ENCODE measurements around the gene RBKS. TPM values are rescaled to one million over a fixed set of nuclear protein-coding genes. Genes with fewer than 3 reads are reported as not detected.
A peak's percentile ranks its signal among the peaks of the same experiment; 100 is the strongest.
"Not testable (repeated sequence)": the region's sequence is repeated elsewhere in the genome, so short reads cannot be mapped to it uniquely, and the experiment has no call there.

Gene RBKS
- total RNA-seq, 8 experiments from 2014 or later, result 2.4 to 9.7 (median 3.6) TPM

- H3K4me3 ChIP-seq, result no peak overlapping the region
- WGBS, 10 experiments, result 0 to 89% (median 67%) methylated on average over 1 of the region's 1 CpG; no CpG with 5 or more reads in 6 of the 10 experiments
- H3K4me1 ChIP-seq (replicated peaks in 1 of 2), result no peaks in the 10 kb centered on the region
- in situ Hi-C loops (cut with MboI; ENCODE audit: low pct_unique_long_range_greater_than_20kb in 2 of 9, low sequenced_read_pairs in 9 of 9, unreplicated experiment in 9 of 9), result no loop called here
- peak in 2 of 8 experiments; percentile 30 to 46 for ATAC-seq (replicated peaks in 6 of 8)
- H3K27ac ChIP-seq, result no peak overlapping the region
Measured at GRCh38 chr2:27901234-27901633, 11.0 kb upstream of the RBKS start.

GRCh38 chr2:27897717-27898116 lies 7.5 kb upstream of the RBKS start:
- H3K4me1 ChIP-seq (replicated peaks in 1 of 2), result no peaks in the 10 kb centered on the region
- no peak overlapping the region for H3K4me3 ChIP-seq
- ATAC-seq (replicated peaks in 6 of 8), result no peak
- no peak overlapping the region for H3K27ac ChIP-seq
- in situ Hi-C loops (cut with MboI; ENCODE audit: low pct_unique_long_range_greater_than_20kb in 2 of 9, low sequenced_read_pairs in 9 of 9, unreplicated experiment in 9 of 9), result no loop called here

- in situ Hi-C loops (cut with MboI; ENCODE audit: low pct_unique_long_range_greater_than_20kb in 2 of 9, low sequenced_read_pairs in 9 of 9, unreplicated experiment in 9 of 9), result no loop called here
- Histone ChIP-seq H3K4me1 (replicated peaks in 1 of 2) (peaks cover 0 to 5% of the 10 kb centered on the region in 2 donors), H3K27ac (no peak overlapping the region), H3K4me3 (no peak overlapping the region)
- 44 to 100% (median 90%) methylated on average over 2 to 3 of the region's 3 CpGs for WGBS, 10 experiments
- no peak for ATAC-seq (replicated peaks in 6 of 8)
Measured at GRCh38 chr2:27893006-27893405, 2.8 kb upstream of the RBKS start.

- WGBS, 10 experiments, result 73 to 100% (median 90%) methylated on average over 1 to 5 of the region's 5 CpGs; no CpG with 5 or more reads in 1 of the 10 experiments
Measured at GRCh38 chr2:27891673-27892105, 1.5 kb upstream of the RBKS start.

GRCh38 chr2:27890924-27891672 lies 911 bp upstream of the RBKS start:
- H3K4me3 ChIP-seq, result peak overlapping the region; percentile 52 to 69 (median 57)
- 17 to 60% (median 41%) methylated on average over 1 to 14 of the region's 24 CpGs; no CpG with 5 or more reads in 1 of the 10 experiments for WGBS, 10 experiments
- H3K4me1 ChIP-seq (replicated peaks in 1 of 2), result peaks cover 0 to 5% of the 10 kb centered on the region in 2 donors
- peak overlapping the region; percentile 93 to 96 for H3K27ac ChIP-seq
- ATAC-seq (replicated peaks in 6 of 8), result peak; percentile 12 to 59 (median 35)
- in situ Hi-C loops (cut with MboI; ENCODE audit: low pct_unique_long_range_greater_than_20kb in 2 of 9, low sequenced_read_pairs in 9 of 9, unreplicated experiment in 9 of 9), result no loop called here

More at GRCh38 chr2:27891673-27892105, 1.5 kb upstream of the RBKS start:
- H3K4me3 ChIP-seq, result peak overlapping the region in 2 of 5 donors; percentile 54 to 62
- in situ Hi-C loops (cut with MboI; ENCODE audit: low pct_unique_long_range_greater_than_20kb in 2 of 9, low sequenced_read_pairs in 9 of 9, unreplicated experiment in 9 of 9), result no loop called here
- no peak overlapping the region for H3K27ac ChIP-seq
- ATAC-seq (replicated peaks in 6 of 8), result no peak
- peaks cover 0 to 5% of the 10 kb centered on the region in 2 donors for H3K4me1 ChIP-seq (replicated peaks in 1 of 2)

GRCh38 chr2:27889774-27890145 lies 427 bp downstream of the RBKS start:
- peak overlapping the region in 1 of 2 donors; percentile 96 for H3K27ac ChIP-seq
- H3K4me1 ChIP-seq (replicated peaks in 1 of 2), result peaks cover 0 to 5% of the 10 kb centered on the region in 2 donors
- 10 to 82% (median 24%) methylated on average over 1 to 8 of the region's 10 CpGs for WGBS, 10 experiments
- in situ Hi-C loops (cut with MboI; ENCODE audit: low pct_unique_long_range_greater_than_20kb in 2 of 9, low sequenced_read_pairs in 9 of 9, unreplicated experiment in 9 of 9), result no loop called here
- ATAC-seq (replicated peaks in 6 of 8), result no peak
- H3K4me3 ChIP-seq, result peak overlapping the region; percentile 52 to 69 (median 57)

- peaks cover 0 to 5% of the 10 kb centered on the region in 2 donors for H3K4me1 ChIP-seq (replicated peaks in 1 of 2)
- H3K4me3 ChIP-seq, result no peak overlapping the region
- WGBS, 10 experiments, result 14 to 100% (median 76%) methylated on average over 1 to 3 of the region's 3 CpGs
- no peak for ATAC-seq (replicated peaks in 6 of 8)
- in situ Hi-C loops (cut with MboI; ENCODE audit: low pct_unique_long_range_greater_than_20kb in 2 of 9, low sequenced_read_pairs in 9 of 9, unreplicated experiment in 9 of 9), result no loop called here
- H3K27ac ChIP-seq, result no peak overlapping the region
Measured at GRCh38 chr2:27888790-27889189, 1.4 kb downstream of the RBKS start.

GRCh38 chr2:27887830-27888229 lies 2.4 kb downstream of the RBKS start:
- Histone ChIP-seq H3K4me1 (replicated peaks in 1 of 2) (peaks cover 0 to 5% of the 10 kb centered on the region in 2 donors), H3K4me3 (no peak overlapping the region), H3K27ac (no peak overlapping the region)
- in situ Hi-C loops (cut with MboI; ENCODE audit: low pct_unique_long_range_greater_than_20kb in 2 of 9, low sequenced_read_pairs in 9 of 9, unreplicated experiment in 9 of 9), result no loop called here
- 86 to 100% (median 100%) methylated on average over 1 to 3 of the region's 3 CpGs; no CpG with 5 or more reads in 1 of the 10 experiments for WGBS, 10 experiments
- no peak for ATAC-seq (replicated peaks in 6 of 8)

GRCh38 chr2:27887111-27887510 lies 3.1 kb downstream of the RBKS start:
- ATAC-seq (replicated peaks in 6 of 8), result no peak
- in situ Hi-C loops (cut with MboI; ENCODE audit: low pct_unique_long_range_greater_than_20kb in 2 of 9, low sequenced_read_pairs in 9 of 9, unreplicated experiment in 9 of 9), result no loop called here
- peaks cover 0 to 5% of the 10 kb centered on the region in 2 donors for H3K4me1 ChIP-seq (replicated peaks in 1 of 2)
- H3K27ac ChIP-seq, result no peak overlapping the region
- 46 to 100% (median 79%) methylated on average over 1 to 2 of the region's 2 CpGs; no CpG with 5 or more reads in 2 of the 10 experiments for WGBS, 10 experiments
- no peak overlapping the region for H3K4me3 ChIP-seq

- ATAC-seq (replicated peaks in 6 of 8), result no peak
- no peak overlapping the region for H3K27ac ChIP-seq
- in situ Hi-C loops (cut with MboI; ENCODE audit: low pct_unique_long_range_greater_than_20kb in 2 of 9, low sequenced_read_pairs in 9 of 9, unreplicated experiment in 9 of 9), result no loop called here
- WGBS, 10 experiments, result 85 to 100% (median 96%) methylated on average over 1 to 6 of the region's 6 CpGs; no CpG with 5 or more reads in 1 of the 10 experiments
- peaks cover 0 to 2% of the 10 kb centered on the region in 2 donors for H3K4me1 ChIP-seq (replicated peaks in 1 of 2)
- no peak overlapping the region for H3K4me3 ChIP-seq
Measured at GRCh38 chr2:27886322-27886721, 3.9 kb downstream of the RBKS start.

- Histone ChIP-seq H3K4me1 (replicated peaks in 1 of 2) (peaks cover 0 to 2% of the 10 kb centered on the region in 2 donors), H3K4me3 (no peak overlapping the region), H3K27ac (no peak overlapping the region)
- ATAC-seq (replicated peaks in 6 of 8), result no peak
- in situ Hi-C loops (cut with MboI; ENCODE audit: low pct_unique_long_range_greater_than_20kb in 2 of 9, low sequenced_read_pairs in 9 of 9, unreplicated experiment in 9 of 9), result no loop called here
- WGBS, 10 experiments, result 0 to 86% (median 60%) methylated on average over 1 of the region's 1 CpG; no CpG with 5 or more reads in 3 of the 10 experiments
Measured at GRCh38 chr2:27885661-27886060, 4.5 kb downstream of the RBKS start.

GRCh38 chr2:27885234-27885633 lies 5.0 kb downstream of the RBKS start:
- Histone ChIP-seq H3K27ac (no peak overlapping the region), H3K4me3 (no peak overlapping the region), H3K4me1 (replicated peaks in 1 of 2) (peaks cover 0 to 2% of the 10 kb centered on the region in 2 donors)
- peak in 1 of 8 experiments; percentile 56 for ATAC-seq (replicated peaks in 6 of 8)
- in situ Hi-C loops (cut with MboI; ENCODE audit: low pct_unique_long_range_greater_than_20kb in 2 of 9, low sequenced_read_pairs in 9 of 9, unreplicated experiment in 9 of 9), result no loop called here
- 53 to 100% (median 86%) methylated on average over 1 of the region's 1 CpG; no CpG with 5 or more reads in 2 of the 10 experiments for WGBS, 10 experiments

- in situ Hi-C loops (cut with MboI; ENCODE audit: low pct_unique_long_range_greater_than_20kb in 2 of 9, low sequenced_read_pairs in 9 of 9, unreplicated experiment in 9 of 9), result no loop called here
- 0 to 86% (median 41%) methylated on average over 1 to 2 of the region's 2 CpGs; no CpG with 5 or more reads in 2 of the 10 experiments for WGBS, 10 experiments
- no peak overlapping the region for H3K4me3 ChIP-seq
- no peak for ATAC-seq (replicated peaks in 6 of 8)
- H3K27ac ChIP-seq, result no peak overlapping the region
- peaks cover 0 to under 1% of the 10 kb centered on the region in 2 donors for H3K4me1 ChIP-seq (replicated peaks in 1 of 2)
Measured at GRCh38 chr2:27884601-27885000, 5.6 kb downstream of the RBKS start.

GRCh38 chr2:27882584-27882922 lies 7.6 kb downstream of the RBKS start:
- in situ Hi-C loops (cut with MboI; ENCODE audit: low pct_unique_long_range_greater_than_20kb in 2 of 9, low sequenced_read_pairs in 9 of 9, unreplicated experiment in 9 of 9); H3K27ac ChIP-seq; ATAC-seq (replicated peaks in 6 of 8); H3K4me1 ChIP-seq (replicated peaks in 1 of 2); H3K4me3 ChIP-seq: not testable (repeated sequence)
- 50 to 100% (median 95%) methylated on average over 1 of the region's 1 CpG; no CpG with 5 or more reads in 2 of the 10 experiments for WGBS, 10 experiments
